Loucy (cell line): Measurements from ENCODE around the gene INHBB.

Experiments used
- H2AFZ ChIP-seq: fragments of 200-600 bp; sonication (generic); 2 replicates; pipeline ENCODE4 v1.6.0; 2016; ENCODE audit warnings: antibody characterized with exemption, mild to moderate bottlenecking, low read length, moderate library complexity
- H3F3A ChIP-seq: fragments of 200-600 bp; 2 replicates; pipeline ENCODE4 v1.6.0; 2016; ENCODE audit warnings: antibody characterized with exemption, low read depth, mild to moderate bottlenecking
- H3K27me3 ChIP-seq: fragments of 200-600 bp; sonication (generic); 2 replicates; pipeline ENCODE4 v1.6.1; 2014; ENCODE audit warnings: low read length, mild to moderate bottlenecking; ENCODE audit not compliant: insufficient read depth, poor library complexity, severe bottlenecking
- H3K36me3 ChIP-seq: fragments of 200-600 bp; sonication (generic); 2 replicates; pipeline ENCODE4 v1.6.1; 2016; ENCODE audit warnings: low read length; ENCODE audit not compliant: insufficient read depth
- H3K4me1 ChIP-seq: fragments of 200-600 bp; sonication (generic); 2 replicates; pipeline ENCODE4 v1.5.1; 2014; ENCODE audit warnings: low read length, mild to moderate bottlenecking; ENCODE audit not compliant: insufficient read depth, poor library complexity, severe bottlenecking
- H3K4me2 ChIP-seq: fragments of 200-600 bp; sonication (generic); 2 replicates; pipeline ENCODE4 v1.6.0; 2014; ENCODE audit warnings: antibody characterized with exemption, low read length, low read depth, mild to moderate bottlenecking; ENCODE audit not compliant: poor library complexity, severe bottlenecking
- H3K4me3 ChIP-seq: fragments of 200-600 bp; sonication (generic); 2 replicates; pipeline ENCODE4 v1.5.1; 2014; ENCODE audit warnings: low read length, mild to moderate bottlenecking, mixed read lengths; ENCODE audit not compliant: poor library complexity, severe bottlenecking
- H3K79me2 ChIP-seq: fragments of 200-600 bp; sonication (generic); 2 replicates; pipeline ENCODE4 v1.6.1; 2014; ENCODE audit warnings: low read length; ENCODE audit not compliant: insufficient read depth
- H3K9ac ChIP-seq: fragments of 200-600 bp; sonication (generic); 2 replicates; pipeline ENCODE4 v1.6.0; 2014; ENCODE audit warnings: mild to moderate bottlenecking, low read depth, low read length, moderate library complexity; ENCODE audit not compliant: poor library complexity, severe bottlenecking
- H3K9me2 ChIP-seq: fragments of 200-600 bp; sonication (generic); replicated peaks from 2 replicates; pipeline ENCODE4 v1.6.1; 2016; ENCODE audit warnings: low read depth, low read length, mixed read lengths
- H3K9me3 ChIP-seq: fragments of 200-600 bp; sonication (generic); 2 replicates; pipeline ENCODE4 v1.6.1; 2014; ENCODE audit warnings: mild to moderate bottlenecking, antibody characterized with exemption, low read length, low read depth; ENCODE audit not compliant: insufficient read depth
- H4K20me1 ChIP-seq: fragments of 200-600 bp; sonication (generic); 2 replicates; pipeline ENCODE4 v1.6.0; 2014; ENCODE audit warnings: antibody characterized with exemption, low read length, mild to moderate bottlenecking; ENCODE audit not compliant: insufficient read depth, poor library complexity, severe bottlenecking
- EZH2phosphoT487 ChIP-seq: fragments of 200-600 bp; IDR thresholded peaks from 2 replicates; pipeline ENCODE4 v1.6.1; 2018; ENCODE audit warnings: antibody characterized with exemption, mild to moderate bottlenecking, moderate library complexity, borderline replicate concordance
- TF ChIP-seq, protein P1 (sequence below): fragments of 200-600 bp; sonication (generic); conservative IDR thresholded peaks from 2 replicates; pipeline ENCODE4 v1.5.1; 2014; ENCODE audit warnings: mild to moderate bottlenecking, antibody characterized with exemption, low read length

INHBB gene

GRCh38 chr2:120338015-120338414 lies 7.9 kb upstream of the INHBB start:
- H3K4me1 ChIP-seq, result no peaks in the 10 kb centered on the region
- TF ChIP-seq EZH2phosphoT487, result no peak
- TF ChIP-seq, protein P1, sequence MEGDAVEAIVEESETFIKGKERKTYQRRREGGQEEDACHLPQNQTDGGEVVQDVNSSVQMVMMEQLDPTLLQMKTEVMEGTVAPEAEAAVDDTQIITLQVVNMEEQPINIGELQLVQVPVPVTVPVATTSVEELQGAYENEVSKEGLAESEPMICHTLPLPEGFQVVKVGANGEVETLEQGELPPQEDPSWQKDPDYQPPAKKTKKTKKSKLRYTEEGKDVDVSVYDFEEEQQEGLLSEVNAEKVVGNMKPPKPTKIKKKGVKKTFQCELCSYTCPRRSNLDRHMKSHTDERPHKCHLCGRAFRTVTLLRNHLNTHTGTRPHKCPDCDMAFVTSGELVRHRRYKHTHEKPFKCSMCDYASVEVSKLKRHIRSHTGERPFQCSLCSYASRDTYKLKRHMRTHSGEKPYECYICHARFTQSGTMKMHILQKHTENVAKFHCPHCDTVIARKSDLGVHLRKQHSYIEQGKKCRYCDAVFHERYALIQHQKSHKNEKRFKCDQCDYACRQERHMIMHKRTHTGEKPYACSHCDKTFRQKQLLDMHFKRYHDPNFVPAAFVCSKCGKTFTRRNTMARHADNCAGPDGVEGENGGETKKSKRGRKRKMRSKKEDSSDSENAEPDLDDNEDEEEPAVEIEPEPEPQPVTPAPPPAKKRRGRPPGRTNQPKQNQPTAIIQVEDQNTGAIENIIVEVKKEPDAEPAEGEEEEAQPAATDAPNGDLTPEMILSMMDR, result no peak

DNA sequence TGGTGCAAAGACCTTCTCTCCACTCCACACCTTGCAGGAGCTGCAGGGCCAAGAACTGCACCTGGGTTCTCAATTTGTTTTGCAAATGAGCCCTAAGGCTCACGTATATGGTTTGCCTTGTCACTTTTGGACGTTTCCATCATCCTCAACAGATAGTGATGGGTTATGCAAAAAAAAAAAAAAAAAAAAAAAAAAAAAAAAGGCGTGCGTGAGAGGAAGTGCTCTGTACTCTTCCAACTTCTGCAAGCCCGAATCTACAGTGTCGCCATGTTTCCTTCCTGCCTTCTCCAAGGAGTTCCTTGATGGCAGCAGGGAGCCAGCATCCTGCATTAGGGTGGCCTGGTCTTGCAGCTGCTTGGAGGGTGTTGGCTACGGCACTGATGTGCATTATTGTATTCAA lies 4.0 kb upstream of the INHBB start:
- no peaks in the 10 kb centered on the region for H3K9me2 ChIP-seq
- no peak overlapping the region for H3K4me2 ChIP-seq
- H3K4me3 ChIP-seq, result no peak overlapping the region
- no peaks in the 10 kb centered on the region for H3K9me3 ChIP-seq
- H2AFZ ChIP-seq, result no peak overlapping the region
- no peaks in the 10 kb centered on the region for H3K79me2 ChIP-seq
- H3K36me3 ChIP-seq, result no peaks in the 10 kb centered on the region
- H3K27me3 ChIP-seq, result peaks cover 13% of the 10 kb centered on the region
- H3F3A ChIP-seq, result no peaks in the 10 kb centered on the region
- no peak overlapping the region for H3K9ac ChIP-seq
- H4K20me1 ChIP-seq, result no peaks in the 10 kb centered on the region
- no peak for TF ChIP-seq EZH2phosphoT487
- TF ChIP-seq, protein P1, result no peak
- no peaks in the 10 kb centered on the region for H3K4me1 ChIP-seq

More at GRCh38 chr2:120338015-120338414, 7.9 kb upstream of the INHBB start:
- no peaks in the 10 kb centered on the region for H3K9me3 ChIP-seq
- H3K79me2 ChIP-seq, result no peaks in the 10 kb centered on the region
- H3K36me3 ChIP-seq, result no peaks in the 10 kb centered on the region
- no peak overlapping the region for H2AFZ ChIP-seq
- no peak overlapping the region for H3K4me3 ChIP-seq
- no peaks in the 10 kb centered on the region for H3K27me3 ChIP-seq
- H3K9me2 ChIP-seq, result no peaks in the 10 kb centered on the region
- no peak overlapping the region for H3K4me2 ChIP-seq
- no peak overlapping the region for H3K9ac ChIP-seq
- H4K20me1 ChIP-seq, result no peaks in the 10 kb centered on the region
- no peaks in the 10 kb centered on the region for H3F3A ChIP-seq

- no peak overlapping the region for H3K4me2 ChIP-seq
- TF ChIP-seq, protein P1, result no peak
- no peak for TF ChIP-seq EZH2phosphoT487
These were observed 3.5 kb upstream of the INHBB start for GRCh38 chr2:120342446-120342845.

More at GRCh38 chr2:120342446-120342845, 3.5 kb upstream of the INHBB start:
- H3K9ac ChIP-seq, result no peak overlapping the region
- peaks cover 13% of the 10 kb centered on the region for H3K27me3 ChIP-seq
- no peak overlapping the region for H3K4me3 ChIP-seq
- H3K9me3 ChIP-seq, result no peaks in the 10 kb centered on the region
- no peaks in the 10 kb centered on the region for H3K79me2 ChIP-seq
- no peak overlapping the region for H2AFZ ChIP-seq
- H3F3A ChIP-seq, result no peaks in the 10 kb centered on the region
- no peaks in the 10 kb centered on the region for H3K36me3 ChIP-seq
- H3K4me1 ChIP-seq, result no peaks in the 10 kb centered on the region
- no peaks in the 10 kb centered on the region for H3K9me2 ChIP-seq
- no peaks in the 10 kb centered on the region for H4K20me1 ChIP-seq
